Heart right ventricle (tissue), 16 donors: Measurements from ENCODE around the gene HOXD11. TPM values are rescaled to one million over a fixed set of nuclear protein-coding genes. Genes with fewer than 3 reads are reported as not detected.

Experiments used
- ATAC-seq, 8 donors: fragments of 200-7000 bp; cut with Tn5 transposase; one replicate each; pipeline ENCODE4 v1.9.1; 2020; ENCODE audit warnings: mild to moderate bottlenecking in 8 of 8, moderate library complexity in 8 of 8, moderate number of reproducible peaks in 1 of 8
- DNase-seq, 2 donors: peaks; one replicate each; pipeline ENCODE4 v3.0.0-alpha.2; 2020
- H3K27ac ChIP-seq, 10 donors: fragments of 200-600 bp; sonication (generic) in 2 of 10; one replicate each; pipeline versions ENCODE4 v1.5.0 to v1.8.0; 2020 to 2022; ENCODE audit warnings: mild to moderate bottlenecking in 3 of 10
- H3K27me3 ChIP-seq, 7 donors: fragments of 200-600 bp; one replicate each; pipeline ENCODE4 v1.8.0; 2021 to 2022; ENCODE audit warnings: mild to moderate bottlenecking in 2 of 7
- H3K36me3 ChIP-seq, 9 donors: fragments of 200-600 bp; sonication (generic) in 1 of 9; one replicate each; pipeline versions ENCODE4 v1.5.0 to v1.8.0; 2020 to 2022; ENCODE audit warnings: mild to moderate bottlenecking in 2 of 9
- H3K4me1 ChIP-seq, 9 donors: fragments of 200-600 bp; sonication (generic) in 1 of 9; one replicate each; pipeline versions ENCODE4 v1.5.0 to v1.8.0; 2020 to 2022; ENCODE audit warnings: mild to moderate bottlenecking in 4 of 9
- H3K4me3 ChIP-seq, 10 donors: fragments of 200-600 bp; sonication (generic) in 2 of 10; one replicate each; pipeline versions ENCODE4 v1.5.0 to v1.8.0; 2020 to 2022; ENCODE audit warnings: mild to moderate bottlenecking in 7 of 10, moderate library complexity in 2 of 10
- H3K9me3 ChIP-seq, 11 donors: fragments of 200-600 bp in 10 of 11; sonication (generic) in 2 of 11; one replicate each; pipeline versions ENCODE4 v1.5.0 to v1.8.0; 2013 to 2022; ENCODE audit warnings: mild to moderate bottlenecking in 2 of 11, control low read depth in 1 of 11, moderate library complexity in 1 of 11
- CTCF ChIP-seq, 9 donors: fragments of 200-600 bp; sonication (generic) in 2 of 9; IDR thresholded peaks; one replicate each; pipeline versions ENCODE4 v1.5.0 to v1.8.0; 2021 to 2022; ENCODE audit warnings: antibody characterized with exemption in 9 of 9, mild to moderate bottlenecking in 5 of 9, moderate library complexity in 1 of 9
- WGBS, 2 donors: extraction: QIAGEN DNeasy Blood & Tissue Kit; methylation state at CpG; one replicate each; pipeline ENCODE4 v1.1.7; 2013; ENCODE audit warnings: inconsistent platforms in 1 of 2; 5-methylcytosine and 5-hydroxymethylcytosine counted together
- intact Hi-C, 10 donors: fragments of 100-400 bp; cut with DNase I; formaldehyde crosslinking; loops; one replicate each; pipeline versions ENCODE4 v1.11.1 to v1.14.2; 2022
- polyA plus RNA-seq, 2 donors: library from polyadenylated mRNA; stranded (reverse); fragments of 200-250 nt; gene quantifications; one replicate each; pipeline ENCODE4 v1.2.3, GENCODE V29; 2013
- total RNA-seq, 10 donors: library from RNA; stranded (reverse); fragmentation: NEBNext Ultra II Directional in 3 of 10; extraction: Animal tissue kit (Norgen Biotek cat#: 25700) in 3 of 10; gene quantifications; one replicate each; pipeline versions ENCODE4 v1.2.1 to v1.2.4, GENCODE V29; 2021 to 2023
- donor health status: Arrhythmogenic right ventricular cardiomyopathy.
- donor health status: ischemic (EF 13 %, LVEDD 7.1; RV severe dilation, severe dysfunction).
- donor health status: healthy with polysubstance abuse.
- donor health status: DM: no; HTN: yes; CAD: no.
- donor health status: DM: no; HTN: no; CAD: no.
- donor health status: ischemic (EF 25% LVEDD 6.9; RV normal size, moderate dysfunction).
- donor health status: ischemic (EF 25% LVEDD 5.7; RV mildly dilated, moderate dysfunction).
- donor health status: healthy.
- donor health status: DM: yes; HTN: yes; CAD: no.
- donor health status: Ischemic cardiomyopathy.
- donor health status: ischemic (EF 35%, LVEDD 5.7; RV mildly dilated, moderate dysfunction).
- donor health status: nonischemic (EF 11% LVEDD 7.7; RV severe dilation, severe dysfunction).
- donor health status: DM: yes; HTN: yes; CAD: no.
- donor health status: PGD.
- donor health status: ischemic (EF 29% LVEDD 5.4; RV normal size, mild dysfunction).
- donor health status: nonischemic (EF 23%, LVEDD 6.1; RV moderate dilation, normal function).

The HOXD11 gene
- total and polyA plus RNA-seq, 12 donors = not detected

DNA sequence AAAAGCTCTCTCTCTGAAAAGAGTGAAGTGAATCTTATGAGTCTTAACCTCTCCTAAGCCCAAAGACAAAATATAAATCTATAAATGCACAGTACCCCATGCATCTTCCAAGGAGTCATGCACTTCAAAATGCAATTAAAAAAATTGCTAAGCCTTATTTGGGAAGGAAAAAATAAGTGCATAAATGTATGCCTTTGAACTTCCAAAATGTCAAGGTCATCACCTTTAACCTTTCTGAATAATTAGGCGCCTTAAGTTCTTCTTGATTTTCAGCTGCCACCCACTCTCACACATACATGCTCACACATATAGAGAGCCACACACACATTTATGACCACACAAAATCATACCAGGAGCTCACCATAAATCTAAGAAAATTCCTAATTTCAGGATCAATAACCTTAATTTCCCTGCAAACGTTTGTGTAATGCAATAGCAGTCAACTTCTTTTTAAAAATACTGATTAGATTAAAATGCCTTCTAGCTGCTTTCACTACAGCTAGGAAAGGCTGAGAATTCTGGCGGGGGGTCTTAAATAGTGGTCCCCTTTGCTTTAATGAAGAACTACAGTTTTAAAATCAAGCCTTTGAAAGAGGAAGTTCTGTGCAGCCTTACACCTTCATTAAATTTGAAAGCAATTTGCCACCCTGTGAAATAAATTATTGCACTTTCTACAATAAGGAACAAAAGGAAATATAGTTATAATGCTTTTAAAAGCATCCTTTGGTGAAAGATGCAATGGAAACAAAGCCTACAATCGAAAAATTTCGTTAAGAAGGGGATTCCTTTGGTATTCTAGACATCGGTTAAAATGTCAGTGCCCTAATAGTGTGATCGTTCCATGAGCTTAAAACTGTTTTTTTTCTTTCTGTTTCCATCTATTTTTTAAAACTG lies 3.6 kb downstream of the HOXD11 start:
- ATAC-seq (no peak), DNase-seq (no peak)
- intact Hi-C loops = no loop called here
- H3K4me1 ChIP-seq = peaks cover 0 to 24% (median 11%) of the 10 kb centered on the region in 9 donors
- no peaks in the 10 kb centered on the region for H3K36me3 ChIP-seq
- H3K27ac ChIP-seq = no peak overlapping the region
- WGBS, 2 donors = 17 to 20% methylated on average over 7 of the region's 7 CpGs
- H3K27me3 ChIP-seq = peaks cover 74 to 99% (median 98%) of the 10 kb centered on the region in 7 donors
- H3K4me3 ChIP-seq = no peak overlapping the region
- no peaks in the 10 kb centered on the region for H3K9me3 ChIP-seq
- TF ChIP-seq CTCF (IDR thresholded peaks at IDR 0.05) = no peak

DNA sequence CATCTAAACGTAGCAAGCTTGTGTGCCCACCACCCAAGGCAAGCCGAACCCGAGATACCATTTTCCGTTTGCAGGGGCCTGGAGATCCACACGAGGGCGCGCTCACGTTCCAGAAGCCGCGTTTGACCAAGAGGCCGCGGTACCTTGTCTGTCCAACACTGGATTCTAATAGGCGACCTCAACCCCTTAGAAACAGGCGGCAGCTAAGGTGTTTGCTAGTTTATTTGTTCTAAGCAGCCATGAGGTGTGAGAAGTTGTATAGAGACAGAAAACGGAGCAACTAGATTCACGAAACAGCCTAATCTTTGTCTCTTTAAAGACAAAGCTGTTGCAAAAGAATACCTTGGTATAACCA lies 4.2 kb downstream of the HOXD11 start:
- no peaks in the 10 kb centered on the region for H3K36me3 ChIP-seq
- H3K4me3 ChIP-seq = no peak overlapping the region
- peaks cover 74 to 99% (median 98%) of the 10 kb centered on the region in 7 donors for H3K27me3 ChIP-seq
- no peak overlapping the region for H3K27ac ChIP-seq
- intact Hi-C loops = no loop called here
- DNase-seq = no peak
- H3K9me3 ChIP-seq = no peaks in the 10 kb centered on the region
- 2 to 4% methylated on average over 16 of the region's 16 CpGs for WGBS, 2 donors
- ATAC-seq = no peak
- peaks cover 0 to 26% (median 10%) of the 10 kb centered on the region in 9 donors for H3K4me1 ChIP-seq
- TF ChIP-seq CTCF (IDR thresholded peaks at IDR 0.05) = peak in 7 of 9 donors; percentile 30 to 55 (median 52)

- peaks cover 74 to 99% (median 98%) of the 10 kb centered on the region in 7 donors for H3K27me3 ChIP-seq
- H3K36me3 ChIP-seq = no peaks in the 10 kb centered on the region
- H3K9me3 ChIP-seq = no peaks in the 10 kb centered on the region
- DNase-seq (no peak), ATAC-seq (no peak)
- H3K27ac ChIP-seq = no peak overlapping the region
- H3K4me1 ChIP-seq = peaks cover 0 to 22% (median 5%) of the 10 kb centered on the region in 9 donors
- no peak overlapping the region for H3K4me3 ChIP-seq
- 4% methylated on average over 29 of the region's 29 CpGs for WGBS, 2 donors
- TF ChIP-seq CTCF (IDR thresholded peaks at IDR 0.05) = no peak
- intact Hi-C loops = no loop called here
Observed at GRCh38 chr2:176111846-176112374, 4.8 kb downstream of the HOXD11 start.

DNA sequence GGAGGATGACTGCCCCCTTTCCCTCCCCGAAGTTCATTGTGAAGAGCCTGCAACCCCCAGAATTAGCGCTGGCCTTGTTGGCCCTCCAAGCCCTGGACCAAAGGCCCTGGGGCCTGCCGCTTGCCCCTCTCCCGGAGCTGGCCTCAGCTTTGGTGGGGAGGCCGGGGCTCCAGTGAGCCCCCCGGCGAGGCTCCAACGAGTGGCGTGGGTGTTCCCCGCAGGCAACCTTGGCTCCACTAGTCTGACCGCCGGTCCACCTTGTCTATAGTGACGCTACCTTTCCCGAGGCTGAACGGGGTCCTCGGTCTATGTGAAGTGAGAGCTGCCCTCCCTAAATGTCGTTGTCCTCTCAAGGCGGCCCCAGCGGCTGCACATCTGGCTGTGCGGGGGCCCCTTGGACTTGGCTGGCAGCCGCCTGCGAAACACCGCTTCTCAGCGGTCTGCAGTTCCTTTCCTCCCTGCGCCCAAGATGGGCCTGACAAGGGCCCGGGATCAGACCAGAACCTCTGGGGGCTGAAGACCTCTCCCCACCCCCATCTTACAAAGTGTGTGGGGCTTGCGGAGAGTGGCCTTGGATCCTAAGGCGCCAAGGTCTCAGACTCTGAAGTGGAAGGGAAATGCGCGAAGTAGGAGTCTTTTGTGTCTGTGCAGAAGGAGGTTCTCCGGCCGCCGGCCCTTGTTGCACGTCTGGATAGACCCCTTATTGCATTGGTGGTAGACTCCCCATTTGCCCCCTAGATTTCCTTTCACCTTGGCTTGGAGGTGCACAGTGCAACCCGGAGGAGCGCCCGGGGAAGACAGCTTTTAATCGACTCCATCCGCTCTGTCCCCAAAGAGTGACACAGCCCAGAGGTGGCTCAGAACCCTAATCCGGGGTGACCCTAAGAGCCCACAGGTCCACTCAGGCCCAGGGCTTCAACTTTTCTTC lies 5.6 kb downstream of the HOXD11 start:
- 3 to 9% methylated on average over 40 of the region's 40 CpGs for WGBS, 2 donors
- Histone ChIP-seq H3K36me3 (no peaks in the 10 kb centered on the region), H3K27me3 (peaks cover 76 to 100% (median 100%) of the 10 kb centered on the region in 7 donors), H3K4me1 (peaks cover 0 to 18% (median 2%) of the 10 kb centered on the region in 9 donors), H3K27ac (no peak overlapping the region), H3K4me3 (no peak overlapping the region), H3K9me3 (no peaks in the 10 kb centered on the region)
- intact Hi-C loops = no loop called here
- TF ChIP-seq CTCF (IDR thresholded peaks at IDR 0.05) = no peak
- ATAC-seq = no peak
- DNase-seq = no peak
